Neuronal stem cell (in vitro differentiated cells): Measurements from ENCODE around the gene SLC25A10.
A peak's percentile ranks its signal among the peaks of the same experiment; 100 is the strongest.

Experiments used
- DNase-seq: peaks from one replicate; pipeline ENCODE4 v3.0.0-alpha.2; 2013; ENCODE audit warnings: low spot score
- H2AFZ ChIP-seq: one replicate; pipeline ENCODE4 v1.6.1; 2013; ENCODE audit warnings: mild to moderate bottlenecking, low read length, inconsistent platforms
- H2AK5ac ChIP-seq: 2 replicates; pipeline ENCODE4 v1.6.1; 2013; ENCODE audit warnings: low read depth, mild to moderate bottlenecking, inconsistent platforms, low read length, moderate library complexity, mixed read lengths
- H2BK120ac ChIP-seq: 2 replicates; pipeline ENCODE4 v1.6.1; 2013; ENCODE audit warnings: low read depth, mild to moderate bottlenecking, inconsistent platforms, low read length, moderate library complexity, mixed read lengths
- H2BK12ac ChIP-seq: one replicate; pipeline ENCODE4 v1.6.1; 2013; ENCODE audit warnings: low read length, inconsistent platforms
- H2BK15ac ChIP-seq: 2 replicates; pipeline ENCODE4 v1.6.1; 2013; ENCODE audit warnings: mild to moderate bottlenecking, low read length, inconsistent platforms, mixed read lengths
- H2BK5ac ChIP-seq: one replicate; pipeline ENCODE4 v1.6.1; 2013; ENCODE audit warnings: inconsistent platforms, mild to moderate bottlenecking, low read length, moderate library complexity
- H3K14ac ChIP-seq: one replicate; pipeline ENCODE4 v1.6.1; 2013; ENCODE audit warnings: low read length, inconsistent platforms
- H3K18ac ChIP-seq: 2 replicates; pipeline ENCODE4 v1.6.1; 2013; ENCODE audit warnings: low read length, inconsistent platforms
- H3K23ac ChIP-seq: 2 replicates; pipeline ENCODE4 v1.6.1; 2013; ENCODE audit warnings: low read depth, mild to moderate bottlenecking, mixed read lengths, low read length, inconsistent platforms; ENCODE audit not compliant: poor library complexity
- H3K27ac ChIP-seq: replicated peaks from 3 replicates; pipeline ENCODE4 v1.5.1; 2013; ENCODE audit warnings: low read length, inconsistent platforms
- H3K27me3 ChIP-seq, 3 experiments: 2 replicates each; pipeline ENCODE4 v1.6.1; 2013; ENCODE audit warnings: low read length in 3 of 3, mild to moderate bottlenecking in 2 of 3, inconsistent platforms in 1 of 3, low read depth in 1 of 3, mixed read lengths in 1 of 3, moderate library complexity in 1 of 3; ENCODE audit not compliant: control insufficient read depth in 3 of 3, insufficient read depth in 3 of 3
- H3K36me3 ChIP-seq, 2 donors: replicated peaks in 1 of 2; 2 replicates each; pipeline ENCODE4 v1.6.1; 2013; ENCODE audit warnings: low read length in 2 of 2; ENCODE audit not compliant: control insufficient read depth in 2 of 2, insufficient read depth in 2 of 2
- H3K4ac ChIP-seq: 2 replicates; pipeline ENCODE4 v1.6.1; 2013; ENCODE audit warnings: inconsistent platforms, mild to moderate bottlenecking, low read length, moderate library complexity
- H3K4me1 ChIP-seq, 2 donors: 1 replicate in 1 of 2; 2 replicates in 1 of 2; pipeline ENCODE4 v1.6.1; 2013; ENCODE audit warnings: low read length in 2 of 2, low read depth in 1 of 2; ENCODE audit not compliant: control insufficient read depth in 2 of 2, insufficient read depth in 1 of 2
- H3K4me2 ChIP-seq: one replicate; pipeline ENCODE4 v1.6.1; 2013; ENCODE audit warnings: mild to moderate bottlenecking, low read length, inconsistent platforms; ENCODE audit not compliant: insufficient read depth, poor library complexity, severe bottlenecking
- H3K4me3 ChIP-seq, 2 donors: 2 replicates each; pipeline ENCODE4 v1.5.1; 2013; ENCODE audit warnings: low read length in 2 of 2, mild to moderate bottlenecking in 2 of 2, inconsistent platforms in 1 of 2, moderate library complexity in 1 of 2
- H3K79me1 ChIP-seq: one replicate; pipeline ENCODE4 v1.6.1; 2013; ENCODE audit warnings: low read depth, mild to moderate bottlenecking, inconsistent platforms, low read length, moderate library complexity
- H3K9ac ChIP-seq: one replicate; pipeline ENCODE4 v1.6.1; 2013; ENCODE audit warnings: mild to moderate bottlenecking, low read depth, low read length, inconsistent platforms; ENCODE audit not compliant: poor library complexity
- H3K9me3 ChIP-seq, 2 donors: replicated peaks in 1 of 2; 2 replicates each; pipeline versions ENCODE3 to v1.6.1; 2013; ENCODE audit warnings: low read length in 2 of 2, mild to moderate bottlenecking in 2 of 2, inconsistent platforms in 1 of 2, low read depth in 1 of 2, mixed read lengths in 1 of 2, moderate library complexity in 1 of 2; ENCODE audit not compliant: control insufficient read depth in 2 of 2, insufficient read depth in 1 of 2
- H4K8ac ChIP-seq: one replicate; pipeline ENCODE4 v1.6.1; 2013; ENCODE audit warnings: low read depth, mild to moderate bottlenecking, inconsistent platforms, low read length, moderate library complexity
- H4K91ac ChIP-seq: one replicate; pipeline ENCODE4 v1.6.1; 2013; ENCODE audit warnings: low read length, low read depth, mild to moderate bottlenecking, inconsistent platforms; ENCODE audit not compliant: poor library complexity
- WGBS, 2 donors: extraction: QIAGEN DNeasy Blood & Tissue Kit; methylation state at CpG; one replicate each; pipeline ENCODE4 v1.1.7; 2013; ENCODE audit warnings: missing lambda C conversion rate in 2 of 2, mixed read lengths in 1 of 2; ENCODE audit not compliant: insufficient read length in 2 of 2, insufficient replicate concordance in 1 of 2; ENCODE audit errors: extremely low coverage in 2 of 2; 5-methylcytosine and 5-hydroxymethylcytosine counted together
- small RNA-seq: library from polyadenylated mRNA; stranded (forward); fragments of <200 nt; extraction: miRNeasy Mini kit (QIAGEN cat#:217004); gene quantifications from one replicate; pipeline ENCODE3, GENCODE V24; 2013; ENCODE audit not compliant: insufficient read depth

The SLC25A10 gene

DNA sequence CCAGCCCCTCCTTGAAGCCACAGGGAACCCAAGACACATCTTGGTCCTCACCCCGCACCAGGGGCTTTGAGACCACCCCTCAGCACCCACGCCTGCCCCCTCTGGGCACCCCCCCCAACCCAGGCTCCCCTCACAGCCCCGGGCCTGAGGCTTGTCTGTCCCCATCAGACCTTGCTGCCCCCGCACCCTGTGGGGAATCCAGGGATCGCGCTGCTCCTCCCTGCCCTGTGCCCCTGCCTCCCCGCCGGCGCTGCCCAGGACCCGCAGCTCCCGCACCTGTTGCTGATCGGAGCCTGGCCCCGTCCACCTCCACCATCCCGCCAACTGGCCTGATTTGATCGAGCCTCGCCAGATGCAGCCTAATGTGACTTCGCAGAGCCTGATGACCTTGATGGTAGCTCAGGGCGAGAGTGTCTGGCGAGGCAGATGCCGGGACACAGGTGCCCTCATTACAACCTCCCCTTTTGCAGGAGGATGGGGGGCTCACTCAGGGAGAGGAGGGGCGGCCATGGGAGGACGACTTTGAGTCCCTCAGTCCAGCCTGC is 29.0 kb downstream of the SLC25A10 start:
- H2BK12ac ChIP-seq: no peak overlapping the region
- no CpG with 5 or more reads among the region's 22 CpGs for WGBS, 2 donors
- peak overlapping the region; percentile 17 for H3K18ac ChIP-seq
- peak overlapping the region; percentile 49 for H2BK15ac ChIP-seq
- peaks cover 0 to 22% (median 0%) of the 10 kb centered on the region in 3 experiments for H3K27me3 ChIP-seq
- H3K9me3 ChIP-seq: peaks cover 0 to 2% of the 10 kb centered on the region in 2 donors
- no peak overlapping the region for H3K4me3 ChIP-seq
- no peaks in the 10 kb centered on the region for H3K36me3 ChIP-seq
- no peak for DNase-seq
- H3K27ac ChIP-seq: no peak overlapping the region
- no peak overlapping the region for H4K8ac ChIP-seq
- no peak overlapping the region for H2BK5ac ChIP-seq
- no peak overlapping the region for H3K4me2 ChIP-seq
- no peaks in the 10 kb centered on the region for H3K79me1 ChIP-seq
- H3K23ac ChIP-seq: peak overlapping the region; percentile 95
- no peak overlapping the region for H2BK120ac ChIP-seq
- H2AFZ ChIP-seq: no peak overlapping the region
- H3K4me1 ChIP-seq: no peaks in the 10 kb centered on the region
- H4K91ac ChIP-seq: peak overlapping the region; percentile 53
- H3K9ac ChIP-seq: peak overlapping the region; percentile 70
- H2AK5ac ChIP-seq: no peak overlapping the region
- peak overlapping the region; percentile 38 for H3K14ac ChIP-seq
- H3K4ac ChIP-seq: no peak overlapping the region

DNA sequence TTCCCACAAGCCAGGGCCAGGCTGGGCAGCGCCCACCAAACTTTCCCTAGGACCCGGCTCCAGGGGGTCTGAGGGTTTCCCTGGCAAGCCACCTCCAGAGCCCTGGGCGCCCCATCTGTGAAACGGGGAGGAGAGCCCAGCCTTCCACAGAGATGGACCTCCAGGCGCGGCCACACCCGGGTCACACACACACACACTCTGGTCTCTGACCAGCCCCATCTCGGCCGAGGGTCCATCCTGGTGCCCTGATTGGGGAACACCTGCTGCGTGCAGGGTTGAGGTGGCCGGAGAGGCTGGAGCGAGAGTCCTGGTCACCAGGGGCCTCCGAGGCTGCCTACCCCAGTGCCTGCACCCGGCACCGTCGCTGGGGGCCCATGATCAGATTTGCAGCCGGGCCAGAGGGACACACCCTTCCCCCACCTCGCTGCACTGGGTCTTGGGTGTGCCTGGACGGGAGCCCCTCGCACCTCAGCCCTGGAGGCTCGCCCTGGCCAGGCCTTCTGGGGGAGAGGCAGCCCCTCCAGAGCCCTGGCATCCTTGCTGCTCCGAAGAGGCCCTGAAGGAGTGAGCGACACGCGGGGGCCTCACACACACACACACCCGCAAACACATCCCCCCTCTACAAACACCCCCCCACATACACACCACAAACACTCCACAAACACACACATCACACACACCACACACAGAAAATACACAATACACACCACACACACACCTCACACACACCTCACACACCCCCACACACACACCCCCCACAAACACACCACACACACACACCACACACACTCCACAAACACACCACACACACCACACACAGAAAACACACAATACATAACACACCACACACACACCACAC is 29.7 kb downstream of the SLC25A10 start:
- WGBS, 2 donors: no CpG with 5 or more reads among the region's 26 CpGs
- Histone ChIP-seq H3K4me3 (peak overlapping the region in 1 of 2 donors; percentile 70), H3K79me1 (no peaks in the 10 kb centered on the region), H3K27me3 (peaks cover 0 to 19% (median 0%) of the 10 kb centered on the region in 3 experiments), H2BK5ac (no peak overlapping the region), H3K9me3 (peaks cover 0 to 2% of the 10 kb centered on the region in 2 donors), H3K9ac (peak overlapping the region; percentile 70), H3K4ac (no peak overlapping the region), H3K4me1 (no peaks in the 10 kb centered on the region), H3K27ac (no peak overlapping the region), H3K23ac (peak overlapping the region; percentile 95), H2BK15ac (peak overlapping the region; percentile 49), H3K14ac (peak overlapping the region; percentile 38), H3K18ac (no peak overlapping the region), H2AFZ (no peak overlapping the region), H3K36me3 (no peaks in the 10 kb centered on the region), H4K8ac (no peak overlapping the region), H3K4me2 (no peak overlapping the region), H2AK5ac (no peak overlapping the region), H4K91ac (no peak overlapping the region), H2BK12ac (peak overlapping the region; percentile 84), H2BK120ac (no peak overlapping the region)
- DNase-seq: no peak

Small RNA genes lying within 50 kb of the gene (small RNA-seq; reads per million reads assigned to genes)
- gene MIR6786: 2.8 reads per million
